Measurements from ENCODE around the gene GPR32. TPM values are rescaled to one million over a fixed set of nuclear protein-coding genes. Genes with fewer than 3 reads are reported as not detected.

GPR32 gene
- total RNA-seq, 1 donor: not detected

GRCh38 chr19:50812474-50812873 lies 42.2 kb downstream of the GPR32 start:
- no peak overlapping the region for H3K4me2 ChIP-seq (ENCODE audit: insufficient read depth, low read length)
- H2AFZ ChIP-seq (ENCODE audit: low read length): no peak overlapping the region
- H3K79me2 ChIP-seq (ENCODE audit: insufficient read depth, low read length): no peaks in the 10 kb centered on the region
- no peaks in the 10 kb centered on the region for H3K9me3 ChIP-seq (ENCODE audit: low read depth, low read length)
- no peaks in the 10 kb centered on the region for H3K36me3 ChIP-seq (ENCODE audit: insufficient read depth, low read length)
- H3K27ac ChIP-seq (ENCODE audit: low read depth, low read length): no peak overlapping the region
- no peak for DNase-seq (ENCODE audit: insufficient read length, low spot score, missing footprints)
- no peaks in the 10 kb centered on the region for H4K20me1 ChIP-seq (ENCODE audit: insufficient read depth, low read length)
- H3K4me1 ChIP-seq (ENCODE audit: insufficient read depth, low read length): no peaks in the 10 kb centered on the region
- no peak overlapping the region for H3K4me3 ChIP-seq (ENCODE audit: insufficient read depth, low read length)
- no peak for TF ChIP-seq CTCF (IDR thresholded peaks at IDR 0.05; ENCODE audit: extremely low read depth, low read depth, low read length)
- no peaks in the 10 kb centered on the region for H3K27me3 ChIP-seq (ENCODE audit: insufficient read depth, low read length)

- no peaks in the 10 kb centered on the region for H3K36me3 ChIP-seq (ENCODE audit: insufficient read depth, low read length)
- no peak overlapping the region for H2AFZ ChIP-seq (ENCODE audit: low read length)
- no peak for TF ChIP-seq CTCF (IDR thresholded peaks at IDR 0.05; ENCODE audit: extremely low read depth, low read depth, low read length)
- no peaks in the 10 kb centered on the region for H4K20me1 ChIP-seq (ENCODE audit: insufficient read depth, low read length)
- H3K9me3 ChIP-seq (ENCODE audit: low read depth, low read length): no peaks in the 10 kb centered on the region
- no peak overlapping the region for H3K27ac ChIP-seq (ENCODE audit: low read depth, low read length)
- no peak overlapping the region for H3K4me2 ChIP-seq (ENCODE audit: insufficient read depth, low read length)
- H3K79me2 ChIP-seq (ENCODE audit: insufficient read depth, low read length): no peaks in the 10 kb centered on the region
- peaks cover 15% of the 10 kb centered on the region for H3K27me3 ChIP-seq (ENCODE audit: insufficient read depth, low read length)
- no peak overlapping the region for H3K4me3 ChIP-seq (ENCODE audit: insufficient read depth, low read length)
- peak; percentile 51 for DNase-seq (ENCODE audit: insufficient read length, low spot score, missing footprints)
- no peaks in the 10 kb centered on the region for H3K4me1 ChIP-seq (ENCODE audit: insufficient read depth, low read length)
Measured at GRCh38 chr19:50814883-50815282, 44.6 kb downstream of the GPR32 start.

GRCh38 chr19:50815439-50815838 lies 45.2 kb downstream of the GPR32 start:
- H2AFZ ChIP-seq (ENCODE audit: low read length): no peak overlapping the region
- peak; percentile 21 for DNase-seq (ENCODE audit: insufficient read length, low spot score, missing footprints)
- TF ChIP-seq CTCF (IDR thresholded peaks at IDR 0.05; ENCODE audit: extremely low read depth, low read depth, low read length): no peak

GRCh38 chr19:50817941-50818858 lies 47.9 kb downstream of the GPR32 start:
- peak overlapping the region; percentile 41 for H2AFZ ChIP-seq (ENCODE audit: low read length)
- H3K27ac ChIP-seq (ENCODE audit: low read depth, low read length): no peak overlapping the region
- no peak for TF ChIP-seq CTCF (IDR thresholded peaks at IDR 0.05; ENCODE audit: extremely low read depth, low read depth, low read length)
- peak overlapping the region; percentile 66 for H3K4me2 ChIP-seq (ENCODE audit: insufficient read depth, low read length)
- no peaks in the 10 kb centered on the region for H3K4me1 ChIP-seq (ENCODE audit: insufficient read depth, low read length)
- H3K4me3 ChIP-seq (ENCODE audit: insufficient read depth, low read length): peak overlapping the region; percentile 28
- peaks cover 28% of the 10 kb centered on the region for H3K27me3 ChIP-seq (ENCODE audit: insufficient read depth, low read length)
- H3K9me3 ChIP-seq (ENCODE audit: low read depth, low read length): no peaks in the 10 kb centered on the region
- H3K79me2 ChIP-seq (ENCODE audit: insufficient read depth, low read length): no peaks in the 10 kb centered on the region
- peak; percentile 74 for DNase-seq (ENCODE audit: insufficient read length, low spot score, missing footprints)
- no peaks in the 10 kb centered on the region for H4K20me1 ChIP-seq (ENCODE audit: insufficient read depth, low read length)
- no peaks in the 10 kb centered on the region for H3K36me3 ChIP-seq (ENCODE audit: insufficient read depth, low read length)

More at GRCh38 chr19:50815439-50815838, 45.2 kb downstream of the GPR32 start:
- Histone ChIP-seq H3K27ac (ENCODE audit: low read depth, low read length) (no peak overlapping the region), H3K27me3 (ENCODE audit: insufficient read depth, low read length) (peaks cover 20% of the 10 kb centered on the region), H4K20me1 (ENCODE audit: insufficient read depth, low read length) (no peaks in the 10 kb centered on the region), H3K36me3 (ENCODE audit: insufficient read depth, low read length) (no peaks in the 10 kb centered on the region), H3K4me3 (ENCODE audit: insufficient read depth, low read length) (no peak overlapping the region), H3K4me1 (ENCODE audit: insufficient read depth, low read length) (no peaks in the 10 kb centered on the region), H3K79me2 (ENCODE audit: insufficient read depth, low read length) (no peaks in the 10 kb centered on the region), H3K4me2 (ENCODE audit: insufficient read depth, low read length) (no peak overlapping the region), H3K9me3 (ENCODE audit: low read depth, low read length) (no peaks in the 10 kb centered on the region)
